Endothelial cell of umbilical vein (primary cell): ENCODE measurements around the gene ST13. TPM values are rescaled to one million over a fixed set of nuclear protein-coding genes. Genes with fewer than 3 reads are reported as not detected.

Experiments
- BruUV-seq: library from RNA; stranded (reverse); fragments of 400-500 nt; replicated peaks from 2 replicates; lab custom pipeline; 2021; lab: Mats Ljungman, UMichigan
- CTCF ChIA-PET: fragments of 300-600, 350-600 bp; sonication (Branson Sonifier 250); formaldehyde crosslinking; loops from one replicate; lab custom pipeline; 2021; ENCODE audit warnings: antibody characterized with exemption, inconsistent platforms; lab: Charles Lee
- POLR2A ChIA-PET: fragments of 300-600, 350-600 bp; sonication (Branson Sonifier 250); formaldehyde crosslinking; loops from one replicate; lab custom pipeline; 2021; ENCODE audit warnings: antibody characterized with exemption, inconsistent platforms; lab: Charles Lee
- DNase-seq: peaks from one replicate; pipeline ENCODE4 v3.0.0-alpha.2; 2011; ENCODE audit warnings: low read depth, low spot score
- FAIRE-seq: peaks from 2 replicates; lab custom pipeline; 2011; peaks lifted over from hg19 to GRCh38; lab: Jason Lieb, UNC
- H2AFZ ChIP-seq: 2 replicates; pipeline ENCODE4 v1.6.0; 2012; ENCODE audit warnings: low read depth, low read length, control low read depth, inconsistent platforms
- H3K27ac ChIP-seq: 2 replicates; pipeline ENCODE4 v1.5.1; 2011; ENCODE audit warnings: low read depth, mild to moderate bottlenecking, control low read depth, low read length, moderate library complexity; ENCODE audit not compliant: insufficient read depth
- H3K27me3 ChIP-seq, 2 experiments: 2 replicates each; pipeline versions ENCODE4 v1.6.0 to v1.6.1; 2011; ENCODE audit warnings: low read length in 2 of 2, mixed read lengths in 1 of 2; ENCODE audit not compliant: control insufficient read depth in 2 of 2, insufficient read depth in 2 of 2
- H3K36me3 ChIP-seq, 2 experiments: 2 replicates in 1 of 2; 3 replicates in 1 of 2; pipeline ENCODE4 v1.5.1; 2011; ENCODE audit warnings: low read length in 2 of 2, mild to moderate bottlenecking in 1 of 2, moderate library complexity in 1 of 2; ENCODE audit not compliant: control insufficient read depth in 2 of 2, insufficient read depth in 2 of 2; ENCODE audit errors: extremely low read depth in 1 of 2
- H3K4me1 ChIP-seq: 3 replicates; pipeline ENCODE4 v1.5.1; 2011; ENCODE audit warnings: mild to moderate bottlenecking, low read length; ENCODE audit not compliant: control insufficient read depth, insufficient read depth; ENCODE audit errors: extremely low read depth
- H3K4me2 ChIP-seq: 2 replicates; pipeline ENCODE4 v1.6.1; 2011; ENCODE audit warnings: low read length, control low read depth, mixed read lengths; ENCODE audit not compliant: insufficient read depth
- H3K4me3 ChIP-seq, 3 experiments: fragments of 200-600 bp in 1 of 3; sonication (generic), shearing (Covaris generic) in 1 of 3; replicated peaks in 1 of 3; 2 replicates each; pipeline ENCODE4 v1.5.1; 2011 to 2016; ENCODE audit warnings: control low read depth in 3 of 3, low read length in 3 of 3, mild to moderate bottlenecking in 2 of 3, inconsistent platforms in 1 of 3, low read depth in 1 of 3, moderate library complexity in 1 of 3; ENCODE audit not compliant: insufficient read depth in 1 of 3
- H3K79me2 ChIP-seq: 2 replicates; pipeline ENCODE4 v1.6.0; 2012; ENCODE audit warnings: low read length, inconsistent platforms; ENCODE audit not compliant: control insufficient read depth, insufficient read depth
- H3K9ac ChIP-seq: replicated peaks from 2 replicates; pipeline ENCODE3; 2011; ENCODE audit warnings: low read length, control low read depth; ENCODE audit not compliant: insufficient read depth; ENCODE audit errors: extremely low read depth
- H3K9me1 ChIP-seq: replicated peaks from 3 replicates; pipeline ENCODE4 v1.6.0; 2011; ENCODE audit warnings: mild to moderate bottlenecking, low read length; ENCODE audit not compliant: control insufficient read depth, insufficient read depth; ENCODE audit errors: extremely low read depth
- H3K9me3 ChIP-seq: replicated peaks from 2 replicates; pipeline ENCODE4 v1.5.1; 2012; ENCODE audit warnings: low read length, inconsistent platforms; ENCODE audit not compliant: control insufficient read depth, insufficient read depth
- H4K20me1 ChIP-seq: replicated peaks from 2 replicates; pipeline ENCODE3; 2011; ENCODE audit warnings: mild to moderate bottlenecking, low read length; ENCODE audit not compliant: control insufficient read depth, insufficient read depth; ENCODE audit errors: extremely low read depth
- EZH2 ChIP-seq: IDR thresholded peaks from 2 replicates; pipeline ENCODE4 v1.6.1; 2012; ENCODE audit warnings: borderline replicate concordance, low read depth, mild to moderate bottlenecking, moderate library complexity, low read length, inconsistent platforms; ENCODE audit not compliant: severe bottlenecking
- FOS ChIP-seq: IDR thresholded peaks from 2 replicates; pipeline ENCODE4 v1.6.1; 2011; ENCODE audit warnings: mild to moderate bottlenecking, low read length, moderate library complexity, borderline replicate concordance; ENCODE audit not compliant: insufficient read depth
- GATA2 ChIP-seq: IDR thresholded peaks from 2 replicates; pipeline ENCODE4 v1.7.0; 2011; ENCODE audit warnings: low read depth, mild to moderate bottlenecking, moderate library complexity, mixed read lengths, low read length; ENCODE audit not compliant: insufficient read length, insufficient read depth
- JUN ChIP-seq: IDR thresholded peaks from 2 replicates; pipeline ENCODE4 v1.6.1; 2011; ENCODE audit warnings: borderline replicate concordance, low read depth; ENCODE audit not compliant: insufficient read length, insufficient read depth
- MAX ChIP-seq: IDR thresholded peaks from 2 replicates; pipeline ENCODE4 v1.6.1; 2011; ENCODE audit not compliant: insufficient read depth, insufficient read length
- POLR2A ChIP-seq: IDR thresholded peaks from 2 replicates; pipeline ENCODE4 v1.6.1; 2012; ENCODE audit warnings: low read depth, mild to moderate bottlenecking, control low read depth, low read length
- POLR2AphosphoS5 ChIP-seq: IDR thresholded peaks from 2 replicates; pipeline ENCODE4 v1.6.1; 2012; ENCODE audit warnings: low read depth, mild to moderate bottlenecking, control low read depth, low read length, moderate library complexity; ENCODE audit not compliant: insufficient read depth
- dilution Hi-C: fragments of 300-500 bp; cut with MboI; formaldehyde crosslinking; loops from one replicate; pipeline ENCODE4 v1.15.0; 2019; ENCODE audit warnings: low sequenced_read_pairs; ENCODE audit not compliant: extremely low pct_ligation_motif_present
- intact Hi-C: fragments of 100-400 bp; cut with micrococcal nuclease; formaldehyde crosslinking; loops from one replicate; pipeline ENCODE4 v1.10.0; 2022
- polyA plus RNA-seq, 4 experiments: library from polyadenylated mRNA; depleted of rRNA in 3 of 4; stranded (reverse) in 3 of 4; unstranded in 1 of 4; fragments of >200 nt; gene quantifications; 2 replicates each; pipeline versions ENCODE4 v1.2.1 to v1.2.3, GENCODE V29; 2011 to 2012; ENCODE audit warnings: missing spikeins in 1 of 4
- total RNA-seq: library from RNA; stranded (reverse); gene quantifications from 2 replicates; pipeline ENCODE4 v1.2.3, GENCODE V29; 2021
- TF ChIP-seq, protein P1 (sequence below), 2 donors: IDR thresholded peaks; 1 replicate in 1 of 2; 2 replicates in 1 of 2; pipeline ENCODE4 v1.5.1; 2011; ENCODE audit warnings: low read length in 2 of 2, mild to moderate bottlenecking in 2 of 2, moderate library complexity in 2 of 2, control low read depth in 1 of 2, inconsistent platforms in 1 of 2, low read depth in 1 of 2; ENCODE audit not compliant: insufficient read depth in 1 of 2; ENCODE audit errors: extremely low read depth in 1 of 2

ST13 gene
- total and polyA plus RNA-seq, 2 donors (not counting 3 experiments of a cell fraction or from before 2014, with no cell fraction given) = 41.2 to 250 TPM

DNA sequence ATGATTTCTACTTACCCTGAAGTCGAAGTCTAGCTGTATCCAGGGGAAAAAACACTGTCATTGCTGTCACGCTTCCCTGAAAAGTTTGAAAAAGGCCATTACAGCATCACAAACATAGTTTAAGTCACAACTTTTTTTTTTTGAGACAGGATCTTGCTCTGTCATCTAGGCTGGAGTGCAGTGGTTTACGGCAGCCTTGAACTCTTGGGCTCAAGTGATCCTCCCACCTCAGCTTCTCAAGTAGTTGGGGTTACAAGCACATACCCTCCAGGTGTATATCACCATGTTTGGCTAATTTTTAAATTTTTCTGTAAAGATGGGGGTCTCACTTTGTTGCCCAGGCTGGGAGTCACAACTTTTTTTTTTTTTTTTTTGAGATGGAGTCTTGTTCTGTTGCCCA lies 57.4 kb downstream of the ST13 start:
- CTCF ChIA-PET = interaction anchor here (1.3 kb wide), 1 partner anchor 12 kb away, joined by 3 read pairs; no protein-coding TSS in a partner anchor

More for the DNA sequence above, 57.4 kb downstream of the ST13 start:
- Histone ChIP-seq H3K27me3 (no peaks in the 10 kb centered on the region), H4K20me1 (no peaks in the 10 kb centered on the region), H3K9me3 (no peaks in the 10 kb centered on the region), H3K4me3 (no peak overlapping the region), H3K9me1 (no peaks in the 10 kb centered on the region), H2AFZ (no peak overlapping the region), H3K9ac (no peak overlapping the region), H3K79me2 (no peaks in the 10 kb centered on the region), H3K27ac (no peak overlapping the region), H3K36me3 (no peaks in the 10 kb centered on the region), H3K4me2 (no peak overlapping the region), H3K4me1 (peaks cover 4% of the 10 kb centered on the region)
- POLR2A ChIA-PET = no interaction called here
- intact Hi-C loops (no loop called here), dilution Hi-C loops (no loop called here)
- TF ChIP-seq, protein P1, sequence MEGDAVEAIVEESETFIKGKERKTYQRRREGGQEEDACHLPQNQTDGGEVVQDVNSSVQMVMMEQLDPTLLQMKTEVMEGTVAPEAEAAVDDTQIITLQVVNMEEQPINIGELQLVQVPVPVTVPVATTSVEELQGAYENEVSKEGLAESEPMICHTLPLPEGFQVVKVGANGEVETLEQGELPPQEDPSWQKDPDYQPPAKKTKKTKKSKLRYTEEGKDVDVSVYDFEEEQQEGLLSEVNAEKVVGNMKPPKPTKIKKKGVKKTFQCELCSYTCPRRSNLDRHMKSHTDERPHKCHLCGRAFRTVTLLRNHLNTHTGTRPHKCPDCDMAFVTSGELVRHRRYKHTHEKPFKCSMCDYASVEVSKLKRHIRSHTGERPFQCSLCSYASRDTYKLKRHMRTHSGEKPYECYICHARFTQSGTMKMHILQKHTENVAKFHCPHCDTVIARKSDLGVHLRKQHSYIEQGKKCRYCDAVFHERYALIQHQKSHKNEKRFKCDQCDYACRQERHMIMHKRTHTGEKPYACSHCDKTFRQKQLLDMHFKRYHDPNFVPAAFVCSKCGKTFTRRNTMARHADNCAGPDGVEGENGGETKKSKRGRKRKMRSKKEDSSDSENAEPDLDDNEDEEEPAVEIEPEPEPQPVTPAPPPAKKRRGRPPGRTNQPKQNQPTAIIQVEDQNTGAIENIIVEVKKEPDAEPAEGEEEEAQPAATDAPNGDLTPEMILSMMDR (IDR thresholded peaks at IDR 0.05; ENCODE audit: extremely low read depth in 1 of 2, insufficient read depth in 1 of 2, low read depth in 1 of 2, low read length in 2 of 2) = no peak
- TF ChIP-seq POLR2AphosphoS5 (no peak), POLR2A (no peak), GATA2 (no peak), FOS (no peak), JUN (no peak), EZH2 (no peak), MAX (no peak)
- FAIRE-seq (no peak), DNase-seq (no peak)
- no TSS peak for BruUV-seq
